Cerebellar nuclear complex (tissue), 1 donor: ENCODE measurements around the gene MICOS13.
A peak's percentile ranks its signal among the peaks of the same experiment; 100 is the strongest.
"Not testable (repeated sequence)": the region's sequence is repeated elsewhere in the genome, so short reads cannot be mapped to it uniquely, and the experiment has no call there.

Experiments
- DNase-seq, 2 experiments: peaks; one replicate each; lab custom pipeline; 2025; lab: John Stamatoyannopoulos, UW

The MICOS13 gene

GRCh38 chr19:5700455-5701092, 20.3 kb upstream of the MICOS13 start:
- DNase-seq, result no peak

DNA sequence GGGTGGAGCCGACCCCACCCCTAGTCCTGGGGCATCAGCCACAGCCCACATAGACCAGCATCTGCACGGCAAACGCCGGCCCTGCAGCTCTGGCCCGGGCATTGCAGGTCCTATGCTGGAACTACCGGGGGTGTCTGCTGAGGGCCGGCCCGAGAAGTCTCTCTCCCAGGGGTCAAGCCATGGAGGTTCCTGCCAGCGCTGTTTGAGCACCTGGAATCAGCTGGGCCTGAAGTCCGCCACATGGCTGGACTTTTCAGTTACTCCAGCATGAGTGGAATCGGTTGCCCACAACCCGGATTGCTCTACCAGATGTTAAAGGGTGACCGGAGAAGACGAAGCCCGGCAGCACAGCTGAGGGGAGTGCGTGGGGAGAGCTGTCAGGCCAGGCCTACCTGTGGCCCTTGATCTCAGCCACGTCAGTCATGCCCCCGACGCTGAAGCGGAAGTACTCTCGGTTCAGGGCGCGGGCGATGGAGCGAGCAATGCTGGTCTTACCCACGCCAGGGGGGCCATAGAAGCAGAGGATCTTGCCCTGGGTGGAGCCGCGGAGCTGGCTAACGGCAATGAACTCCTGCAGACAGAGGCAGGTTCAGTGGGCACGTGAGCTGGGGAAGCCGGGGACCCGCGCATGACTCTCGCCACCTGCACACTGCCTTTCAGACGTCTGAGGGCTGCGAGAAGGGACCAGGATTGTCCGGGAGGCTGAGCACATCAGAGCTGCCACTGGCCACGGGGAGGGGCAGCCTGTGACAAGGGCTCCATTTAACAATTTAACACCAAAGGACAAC, 18.5 kb upstream of the MICOS13 start:
- DNase-seq, result no peak

DNA sequence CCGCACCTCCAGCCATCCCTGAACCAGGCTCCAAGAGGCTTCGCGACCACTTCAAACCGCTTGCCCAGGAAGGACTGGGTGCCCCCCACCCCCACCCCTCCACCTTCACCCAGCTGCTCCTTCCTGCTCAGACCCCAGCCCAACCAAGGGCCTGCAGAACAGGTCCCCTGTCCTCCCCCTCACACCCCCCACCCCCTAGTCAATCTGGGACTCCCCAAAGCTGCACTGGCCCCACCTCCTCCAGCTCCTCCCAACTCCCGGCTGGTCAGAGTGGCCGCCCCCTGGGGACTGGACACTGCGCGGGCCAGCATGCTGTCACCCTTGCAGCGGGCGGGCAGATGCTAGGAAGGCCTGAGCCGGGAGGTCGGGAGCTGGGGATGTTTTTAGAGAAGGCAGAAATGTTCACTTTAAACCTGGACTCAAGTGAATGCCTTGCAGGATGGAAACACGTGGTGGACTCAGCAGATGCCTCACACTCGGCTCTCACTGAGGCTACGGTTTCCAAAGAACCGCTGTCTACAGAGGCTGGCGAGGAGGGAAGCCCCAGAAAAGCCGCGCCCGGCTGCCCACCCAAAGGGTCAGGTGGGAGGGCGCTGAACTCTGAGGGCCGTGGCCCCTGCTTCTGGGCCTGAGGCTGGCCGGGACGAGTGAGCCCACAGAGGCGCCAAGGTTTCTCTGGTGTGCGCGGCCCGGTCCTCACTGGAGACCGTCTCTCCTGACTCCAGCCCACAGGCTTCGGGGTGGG, 17.7 kb upstream of the MICOS13 start:
- no peak for DNase-seq

DNA sequence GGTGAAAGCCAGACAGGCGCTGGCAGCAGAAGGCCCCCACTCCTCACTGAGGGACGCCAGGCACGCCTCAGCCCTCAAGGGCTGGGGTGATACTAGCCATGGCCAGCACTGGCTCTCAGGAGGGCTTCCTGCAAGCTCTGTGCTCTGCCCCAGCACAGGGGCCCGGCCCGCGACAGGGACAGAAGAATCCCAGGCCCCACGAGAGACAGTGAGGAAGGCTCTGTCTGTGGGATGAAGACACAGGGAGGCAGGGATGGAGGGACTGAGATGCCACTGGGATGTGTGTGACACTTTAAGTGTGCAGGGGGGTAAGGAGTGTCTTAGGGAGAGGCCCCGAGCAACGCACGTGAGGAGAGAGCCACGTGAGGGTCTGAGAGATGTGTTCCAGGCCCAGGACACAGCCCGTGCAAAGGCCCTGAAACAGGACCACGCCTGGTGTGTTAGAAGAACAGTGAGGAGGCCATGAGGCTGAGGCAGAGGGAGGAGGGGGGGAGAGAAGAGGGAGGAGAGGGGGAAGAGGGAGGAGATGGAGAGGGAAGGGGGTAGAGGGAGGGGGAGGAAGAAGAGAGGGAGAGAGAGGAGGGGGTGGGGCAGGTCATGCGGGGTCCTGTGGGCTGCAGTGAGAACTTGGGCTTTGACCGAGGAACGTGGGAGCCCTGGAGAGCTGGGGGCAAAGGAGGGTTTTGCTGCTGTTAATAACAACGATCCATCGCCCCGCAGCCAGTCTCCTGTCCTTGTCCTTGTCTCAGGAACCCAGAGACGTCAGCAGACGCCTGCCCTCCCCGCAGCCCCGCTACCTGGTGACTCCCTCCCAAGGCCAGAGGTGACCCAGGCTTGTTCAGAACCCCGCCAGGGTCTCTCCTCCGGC, 16.9 kb upstream of the MICOS13 start:
- DNase-seq, result no peak

- no peak for DNase-seq
These were observed 16.1 kb upstream of the MICOS13 start for GRCh38 chr19:5696196-5697021.

- no peak for DNase-seq
These were observed 15.4 kb upstream of the MICOS13 start for GRCh38 chr19:5695649-5696195.

DNA sequence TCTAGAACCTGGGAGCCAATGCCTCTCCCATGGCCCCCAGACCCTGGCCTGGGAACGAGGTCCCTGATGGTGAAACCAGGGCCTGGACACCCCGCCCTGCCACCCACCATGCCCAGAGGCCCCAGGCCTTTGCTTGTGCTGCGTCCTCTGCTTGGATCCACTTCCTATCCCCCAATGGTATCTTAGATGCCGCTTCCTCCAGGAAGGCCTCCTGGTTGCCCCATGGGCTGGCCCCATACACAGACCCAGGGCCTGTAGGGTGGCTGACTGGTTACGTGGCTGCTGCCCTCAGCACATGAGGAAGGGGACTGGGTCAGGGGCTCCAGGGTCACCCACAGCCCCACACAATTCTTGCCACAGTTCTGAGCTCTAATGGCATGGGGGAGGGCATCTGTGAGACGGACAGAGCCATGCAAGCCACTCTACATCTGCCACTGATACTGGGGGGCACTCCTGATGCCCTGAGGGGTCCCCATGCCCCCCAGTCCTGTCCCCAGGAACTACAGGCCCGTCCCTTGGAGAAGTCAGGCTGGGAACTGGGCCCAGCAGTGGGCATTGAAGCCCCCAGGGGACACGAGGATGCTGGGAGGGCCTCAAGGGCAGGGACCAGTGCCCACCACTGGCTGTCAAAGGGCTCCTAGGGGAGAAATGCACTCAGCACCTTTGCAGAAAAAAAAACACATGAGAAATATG, 14.8 kb upstream of the MICOS13 start:
- DNase-seq, result no peak

DNA sequence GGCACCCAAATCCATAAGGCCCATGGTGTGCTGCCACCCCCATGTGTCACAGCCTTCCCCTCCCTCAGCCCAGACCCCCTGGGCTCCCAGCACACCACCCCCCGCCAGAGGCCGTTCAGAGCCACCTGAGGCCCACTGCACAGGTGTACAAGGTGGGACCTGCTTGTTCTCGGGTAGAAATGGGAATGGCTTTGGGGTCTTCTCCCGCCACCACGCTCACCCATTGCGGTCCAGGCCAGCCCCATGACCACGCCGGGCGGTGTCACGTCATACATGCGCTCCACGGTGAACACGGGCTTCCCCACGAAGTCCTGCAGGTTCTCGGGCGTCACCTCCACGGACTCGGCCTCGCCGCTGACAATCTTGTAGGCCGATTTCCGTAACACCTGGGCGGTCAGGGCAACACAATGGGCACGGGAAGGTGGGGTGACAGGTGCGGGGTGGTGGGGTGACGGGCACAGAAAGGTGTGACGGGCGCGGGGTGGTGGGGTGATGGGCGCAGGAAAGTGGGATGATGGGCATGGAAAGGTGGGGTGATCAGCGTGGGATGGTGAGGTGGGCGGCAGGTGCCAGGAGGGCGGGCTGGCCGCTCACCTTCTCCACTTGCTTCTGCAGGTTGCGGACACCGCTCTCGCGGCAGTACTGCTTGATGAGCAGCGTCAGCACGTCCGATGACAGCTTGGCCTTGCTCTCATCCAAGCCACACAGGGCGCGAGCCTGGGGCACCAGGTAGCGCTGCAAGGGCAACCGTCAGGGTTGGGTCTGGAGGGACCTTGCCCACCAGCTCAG, 14.0 kb upstream of the MICOS13 start:
- no peak for DNase-seq

DNA sequence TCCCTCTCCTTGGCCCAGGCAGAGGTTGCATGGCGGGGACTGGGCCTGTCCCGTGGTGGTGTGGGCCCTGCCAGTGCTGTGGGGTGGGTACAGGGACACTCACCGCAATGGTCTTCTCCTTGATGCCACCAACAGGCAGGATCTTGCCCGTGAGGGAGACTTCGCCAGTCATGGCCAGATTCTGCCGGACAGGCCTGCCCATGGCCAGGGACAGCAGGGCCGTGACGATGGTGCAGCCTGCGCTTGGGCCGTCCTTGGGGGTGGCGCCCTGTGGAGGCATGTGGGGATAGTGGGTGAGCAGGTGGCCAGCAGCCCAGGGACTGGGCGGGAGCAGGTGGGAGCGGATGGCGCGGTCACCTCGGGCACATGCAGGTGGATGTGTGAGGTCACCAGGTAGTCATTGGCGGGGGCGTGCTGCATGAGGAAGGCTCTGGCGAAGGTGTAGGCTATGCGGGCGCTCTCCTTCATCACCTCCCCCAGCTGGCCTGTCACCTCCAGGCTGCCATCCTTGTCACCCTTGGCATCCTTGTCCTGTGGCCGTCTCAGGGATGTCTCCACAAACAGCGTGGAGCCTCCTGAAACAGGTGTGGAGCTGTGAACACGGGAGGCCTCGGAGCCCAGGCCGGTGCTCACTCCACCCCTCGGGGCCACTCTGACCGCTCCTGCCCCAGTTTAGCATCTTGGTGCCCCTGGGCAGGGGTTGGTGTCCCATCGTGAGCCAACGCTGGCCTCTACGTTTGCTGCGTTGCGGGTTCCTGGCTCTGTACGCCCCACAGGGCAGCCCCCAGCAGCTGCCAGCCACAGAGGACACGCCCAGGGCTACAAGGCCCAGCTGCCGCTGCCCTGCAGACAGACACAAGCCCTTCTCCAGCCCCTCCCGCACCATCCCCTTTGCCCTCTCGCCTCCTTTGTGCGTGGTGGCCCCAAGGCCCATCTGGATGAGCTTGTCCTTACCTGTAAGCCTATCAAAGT, 13.2 kb upstream of the MICOS13 start:
- DNase-seq, result no peak

DNA sequence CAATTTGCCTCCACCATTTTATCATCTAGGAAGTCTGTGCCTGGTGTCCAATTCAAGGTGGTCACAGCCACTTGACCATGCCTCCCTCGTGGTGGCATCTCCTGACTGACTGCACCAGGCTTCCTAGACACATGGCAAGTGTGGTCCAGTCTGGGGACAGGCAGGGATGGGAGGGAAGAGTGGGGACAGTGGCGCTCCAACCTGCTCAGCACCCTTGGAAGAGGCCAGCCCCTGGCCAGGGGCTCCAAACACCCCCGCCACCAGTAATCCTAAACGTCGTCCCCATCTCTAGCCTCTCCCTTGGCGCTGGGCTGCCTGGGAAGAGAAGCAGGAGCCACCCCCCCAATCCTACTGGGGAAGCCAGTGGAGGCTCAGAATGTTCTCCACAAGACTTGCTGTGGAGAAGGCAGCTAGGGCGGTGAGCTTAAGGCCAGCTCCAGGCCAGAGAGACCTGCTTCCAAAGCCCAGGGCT, 12.4 kb upstream of the MICOS13 start:
- no peak for DNase-seq

DNA sequence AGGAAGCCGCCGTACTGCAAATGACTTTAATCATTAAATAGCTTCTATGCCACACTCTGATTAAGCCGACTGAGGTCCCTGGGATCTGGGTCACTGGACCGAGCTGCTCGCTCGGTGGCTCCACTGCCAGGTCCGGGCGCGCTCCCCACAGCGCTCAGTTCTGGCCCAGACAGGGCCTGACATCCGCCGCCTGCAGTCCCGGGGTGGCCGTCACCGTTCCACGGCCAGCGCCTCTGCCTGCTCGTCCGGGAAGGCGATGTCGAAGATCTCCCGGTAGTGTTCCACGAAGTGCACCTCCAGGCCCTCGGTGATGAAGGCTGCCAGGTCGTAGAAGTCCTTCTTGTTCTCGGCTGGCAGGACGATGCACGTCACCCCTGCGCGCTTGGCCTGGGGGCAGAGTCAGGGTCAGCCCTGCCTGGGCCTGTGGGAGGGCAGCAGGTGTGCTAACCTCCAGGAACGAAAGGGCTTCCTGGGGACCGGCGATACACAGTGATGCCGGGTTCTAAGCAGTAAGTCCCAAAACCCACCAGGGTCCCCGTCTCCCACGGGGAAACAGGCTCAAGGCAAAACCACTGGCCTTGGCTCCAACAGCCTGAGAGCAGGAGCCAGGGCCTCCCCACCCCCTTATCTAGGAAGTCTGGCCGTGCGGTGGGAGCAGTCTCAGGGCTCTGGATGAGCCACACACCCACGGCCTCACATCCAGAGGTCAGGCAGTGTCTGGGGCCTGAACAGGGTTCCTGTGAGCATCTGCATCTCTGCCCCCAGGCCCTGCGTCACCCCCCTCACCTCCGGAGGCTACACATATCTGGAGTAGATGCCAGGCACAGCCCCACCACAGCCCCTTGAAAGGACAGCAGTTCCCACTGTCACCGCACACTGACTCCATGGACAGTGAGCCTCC, 11.8 kb upstream of the MICOS13 start:
- no peak for DNase-seq

DNA sequence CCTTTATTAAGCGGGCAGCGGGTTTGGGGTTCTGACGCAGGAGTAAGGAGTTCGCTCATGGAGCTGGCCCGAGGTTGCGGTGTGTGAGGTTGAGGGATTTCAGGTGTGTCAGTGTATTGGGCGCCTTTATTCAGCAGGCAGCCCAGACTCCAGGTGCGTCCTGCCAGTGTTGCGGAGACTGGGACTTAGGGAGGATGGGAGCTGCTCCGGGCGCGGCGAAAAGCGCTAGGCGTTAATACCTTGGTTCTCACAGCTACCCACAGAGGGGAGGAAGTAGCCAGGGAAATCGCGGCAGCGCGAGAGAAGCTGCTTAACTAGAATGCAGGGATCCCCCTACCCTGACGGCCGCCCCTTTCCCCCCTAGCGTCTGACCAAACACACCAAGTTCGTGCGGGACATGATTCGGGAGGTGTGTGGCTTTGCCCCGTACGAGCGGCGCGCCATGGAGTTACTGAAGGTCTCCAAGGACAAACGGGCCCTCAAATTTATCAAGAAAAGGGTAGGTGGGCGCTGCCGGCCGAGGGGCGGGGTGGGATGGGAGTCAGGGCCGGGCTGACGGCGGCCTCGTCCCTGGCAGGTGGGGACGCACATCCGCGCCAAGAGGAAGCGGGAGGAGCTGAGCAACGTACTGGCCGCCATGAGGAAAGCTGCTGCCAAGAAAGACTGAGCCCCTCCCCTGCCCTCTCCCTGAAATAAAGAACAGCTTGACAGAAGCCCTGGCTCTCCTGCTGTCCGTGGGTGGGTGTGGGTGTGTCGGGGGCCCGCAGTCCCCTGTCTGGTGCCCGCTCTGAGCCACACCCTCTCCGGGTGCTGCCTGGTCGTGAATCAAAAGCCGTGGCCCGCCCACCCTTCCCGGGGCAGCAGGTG, 10.9 kb upstream of the MICOS13 start:
- no peak for DNase-seq

- peak; percentile 42 to 90 for DNase-seq
These were observed 10.0 kb upstream of the MICOS13 start, which contains the start of gene RPL36 for GRCh38 chr19:5690125-5690954. Gene RPL36, plus strand, starts transcription at chr19:5690295. Its CDS starts 213 bp downstream, at chr19:5690508.

DNA sequence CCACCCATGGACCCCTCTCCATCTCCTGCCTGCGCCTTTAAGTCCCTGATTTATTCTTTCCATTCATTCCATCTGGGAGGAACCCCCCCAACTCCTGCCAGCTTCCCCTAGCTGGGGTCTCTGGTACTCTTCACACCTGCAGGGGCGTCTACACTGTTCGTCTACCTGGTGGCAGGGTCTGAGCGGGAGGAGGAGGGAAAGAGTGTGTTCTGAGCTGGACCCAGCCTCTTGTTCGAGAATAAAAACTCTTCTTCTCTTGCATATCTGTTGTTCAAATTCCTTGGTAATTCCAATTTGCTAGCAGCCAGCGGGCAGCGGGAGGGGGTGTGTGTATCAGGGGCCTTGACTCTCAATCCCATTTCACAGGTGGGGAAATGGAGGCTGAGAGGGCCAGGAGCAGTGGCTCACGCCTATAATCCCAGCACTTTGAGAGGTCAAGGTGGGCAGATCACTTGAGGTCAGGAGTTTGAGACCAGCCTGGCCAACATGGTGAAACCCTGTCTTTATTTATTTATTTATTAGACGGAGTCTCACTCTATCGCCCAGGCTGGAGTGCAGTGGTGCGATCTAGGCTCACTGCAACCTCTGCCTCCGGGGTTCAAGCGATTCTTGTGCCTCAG, 8.1 kb upstream of the MICOS13 start:
- DNase-seq, result not testable (repeated sequence)
